IMR-90 (cell line): ENCODE measurements around the gene DHDH. TPM values are rescaled to one million over a fixed set of nuclear protein-coding genes. Genes with fewer than 3 reads are reported as not detected.
"Not testable (repeated sequence)": the region's sequence is repeated elsewhere in the genome, so short reads cannot be mapped to it uniquely, and the experiment has no call there.

Experiments used
- ATAC-seq: fragments of 200-7000 bp; cut with Tn5 transposase; 2 replicates; pipeline ENCODE4 v1.9.1; 2020; ENCODE audit warnings: low read depth, mild to moderate bottlenecking, moderate library complexity
- BruUV-seq: library from RNA; stranded (reverse); fragments of 400-500 nt; replicated peaks from 2 replicates; lab custom pipeline; 2021; lab: Mats Ljungman, UMichigan
- CTCF ChIA-PET: fragments of 300-600 bp; formaldehyde crosslinking; extraction: SDS; loops from one replicate; lab custom pipeline; 2021; ENCODE audit warnings: antibody characterized with exemption; lab: Yijun Ruan, JAX
- POLR2A ChIA-PET: fragments of 300-600 bp; sonication (Branson Sonifier 250); formaldehyde crosslinking; loops from one replicate; lab custom pipeline; 2022; ENCODE audit warnings: antibody characterized with exemption; ENCODE audit not compliant: unreplicated experiment; lab: Charles Lee
- DNase-seq: peaks from one replicate; pipeline ENCODE4 v3.0.0; 2013
- H2AFZ ChIP-seq: replicated peaks from 2 replicates; pipeline ENCODE3; 2013; ENCODE audit warnings: low read length, mild to moderate bottlenecking; ENCODE audit not compliant: poor library complexity
- H2AK5ac ChIP-seq: 2 replicates; pipeline ENCODE4 v1.6.1; 2013; ENCODE audit warnings: low read depth, low read length, inconsistent platforms
- H2AK9ac ChIP-seq: replicated peaks from 2 replicates; pipeline ENCODE3; 2013; ENCODE audit warnings: mild to moderate bottlenecking, low read depth, low read length, moderate library complexity; ENCODE audit not compliant: poor library complexity
- H2BK120ac ChIP-seq: 2 replicates; pipeline ENCODE4 v1.6.1; 2013; ENCODE audit warnings: low read depth, low read length, inconsistent platforms
- H2BK15ac ChIP-seq: 3 replicates; pipeline ENCODE4 v1.6.1; 2013; ENCODE audit warnings: low read depth, low read length, inconsistent platforms
- H2BK20ac ChIP-seq: 2 replicates; pipeline ENCODE4 v1.6.1; 2013; ENCODE audit warnings: low read depth, mild to moderate bottlenecking, inconsistent platforms, low read length, moderate library complexity
- H2BK5ac ChIP-seq: 2 replicates; pipeline ENCODE4 v1.6.1; 2013; ENCODE audit warnings: mild to moderate bottlenecking, low read depth, low read length, inconsistent platforms; ENCODE audit not compliant: poor library complexity, severe bottlenecking
- H3K14ac ChIP-seq: replicated peaks from 2 replicates; pipeline ENCODE4 v1.6.1; 2013; ENCODE audit warnings: low read depth, low read length, inconsistent platforms
- H3K18ac ChIP-seq: 2 replicates; pipeline ENCODE4 v1.6.1; 2013; ENCODE audit warnings: low read depth, low read length, control low read depth
- H3K23ac ChIP-seq: 2 replicates; pipeline ENCODE4 v1.6.1; 2013; ENCODE audit warnings: low read depth, low read length, inconsistent platforms
- H3K27ac ChIP-seq: 2 replicates; pipeline ENCODE4 v1.5.1; 2013; ENCODE audit warnings: mild to moderate bottlenecking, control low read depth, low read length; ENCODE audit not compliant: insufficient read depth
- H3K27me3 ChIP-seq: 2 replicates; pipeline ENCODE4 v1.6.1; 2013; ENCODE audit warnings: low read length; ENCODE audit not compliant: control insufficient read depth, insufficient read depth
- H3K36me3 ChIP-seq: 2 replicates; pipeline ENCODE4 v1.6.1; 2013; ENCODE audit warnings: low read length, mixed read lengths; ENCODE audit not compliant: control insufficient read depth, insufficient read depth
- H3K4ac ChIP-seq: 2 replicates; pipeline ENCODE4 v1.6.1; 2013; ENCODE audit warnings: low read depth, low read length, inconsistent platforms
- H3K4me1 ChIP-seq: 2 replicates; pipeline ENCODE4 v1.6.1; 2013; ENCODE audit warnings: low read length, mixed read lengths; ENCODE audit not compliant: control insufficient read depth, insufficient read depth
- H3K4me2 ChIP-seq: 2 replicates; pipeline ENCODE4 v1.6.1; 2013; ENCODE audit warnings: low read depth, mild to moderate bottlenecking, control low read depth, low read length, moderate library complexity
- H3K4me3 ChIP-seq: 2 replicates; pipeline ENCODE4 v1.5.1; 2013; ENCODE audit warnings: low read depth, mild to moderate bottlenecking, control low read depth, low read length, moderate library complexity; ENCODE audit not compliant: insufficient read depth
- H3K56ac ChIP-seq: 2 replicates; pipeline ENCODE4 v1.6.1; 2013; ENCODE audit warnings: low read length, inconsistent platforms; ENCODE audit not compliant: insufficient read depth; ENCODE audit errors: extremely low read depth
- H3K79me1 ChIP-seq, 2 experiments: 2 replicates each; pipeline ENCODE4 v1.6.1; 2013; ENCODE audit warnings: low read length in 2 of 2, inconsistent platforms in 1 of 2, low read depth in 1 of 2
- H3K9ac ChIP-seq: 2 replicates; pipeline ENCODE4 v1.6.1; 2013; ENCODE audit warnings: low read depth, low read length, control low read depth
- H3K9me1 ChIP-seq: 2 replicates; pipeline ENCODE4 v1.6.1; 2013; ENCODE audit warnings: low read length, inconsistent platforms; ENCODE audit not compliant: insufficient read depth
- H3K9me3 ChIP-seq: 2 replicates; pipeline ENCODE4 v1.6.1; 2013; ENCODE audit warnings: low read length; ENCODE audit not compliant: control insufficient read depth, insufficient read depth
- H4K20me1 ChIP-seq: 2 replicates; pipeline ENCODE4 v1.6.1; 2013; ENCODE audit warnings: low read length, inconsistent platforms; ENCODE audit not compliant: insufficient read depth
- H4K5ac ChIP-seq: 2 replicates; pipeline ENCODE4 v1.6.1; 2013; ENCODE audit warnings: mild to moderate bottlenecking, low read depth, low read length, control low read depth
- H4K8ac ChIP-seq, 2 experiments: 2 replicates each; pipeline ENCODE4 v1.6.1; 2013; ENCODE audit warnings: low read depth in 2 of 2, low read length in 2 of 2, control low read depth in 1 of 2, inconsistent platforms in 1 of 2
- H4K91ac ChIP-seq: 2 replicates; pipeline ENCODE4 v1.6.1; 2013; ENCODE audit warnings: low read depth, low read length, inconsistent platforms; ENCODE audit not compliant: insufficient read depth
- WGBS, 2 experiments: methylation state at CpG; one replicate each; pipeline versions ENCODE4 v1.1.5 to v1.1.7; 2013; ENCODE audit warnings: missing lambda C conversion rate in 2 of 2; ENCODE audit not compliant: insufficient read length in 1 of 2; ENCODE audit errors: extremely low coverage in 2 of 2; 5-methylcytosine and 5-hydroxymethylcytosine counted together
- dilution Hi-C: fragments of 300-500 bp; cut with HindIII; formaldehyde crosslinking; loops from one replicate; pipeline ENCODE4 v1.14.3; 2018; ENCODE audit warnings: low sequenced_read_pairs; ENCODE audit not compliant: unreplicated experiment
- in situ Hi-C: fragments of 300-500 bp; cut with MboI; formaldehyde crosslinking; loops from 3 replicates; pipeline ENCODE4 v1.14.3; 2019; ENCODE audit warnings: low sequenced_read_pairs, inconsistent platforms, mixed read lengths
- intact Hi-C: fragments of 100-400 bp; cut with micrococcal nuclease; formaldehyde crosslinking; loops from 2 replicates; pipeline ENCODE4 v1.10.0; 2022
- polyA plus RNA-seq, 3 experiments: library from polyadenylated mRNA; depleted of rRNA; stranded (reverse); fragments of >200 nt; gene quantifications; 2 replicates each; pipeline ENCODE4 v1.2.3, GENCODE V29; 2012; ENCODE audit warnings: low replicate concordance in 1 of 3
- total RNA-seq: library from RNA; depleted of rRNA; stranded (reverse); fragments of >200 nt; gene quantifications from 2 replicates; pipeline ENCODE4 v1.2.3, GENCODE V29; 2012

The DHDH gene
- total and polyA plus RNA-seq, 2 of the 4 experiments (the other 2 are of a cell fraction), result 0.36 to 0.53 TPM

- H2AK9ac ChIP-seq, result peak overlapping the region; percentile 61
- dilution Hi-C loops, H2BK15ac ChIP-seq, H4K91ac ChIP-seq, H3K9ac ChIP-seq, intact Hi-C loops, DNase-seq, ATAC-seq, H3K4me3 ChIP-seq, H3K9me3 ChIP-seq, H3K4me2 ChIP-seq, BruUV-seq, H3K79me1 ChIP-seq, H3K56ac ChIP-seq, H4K5ac ChIP-seq, H3K23ac ChIP-seq, H4K8ac ChIP-seq, H4K20me1 ChIP-seq, H3K27me3 ChIP-seq, H3K9me1 ChIP-seq, in situ Hi-C loops, CTCF ChIA-PET, H3K18ac ChIP-seq, H3K27ac ChIP-seq: not testable (repeated sequence)
- H2BK5ac ChIP-seq, result peak overlapping the region; percentile 2
- peak overlapping the region; percentile 21; the same call in 1 of the 2 replicates for H2BK20ac ChIP-seq
- H3K14ac ChIP-seq, result 0 out of 2 replicates have a peak overlapping the region, but pooled peaks have one; percentile 34
- no CpG with 5 or more reads among the region's 8 CpGs for WGBS, 2 experiments
- H2AK5ac ChIP-seq, result peak overlapping the region; percentile 84; the same call in 1 of the 2 replicates
- H3K4ac ChIP-seq, result peak overlapping the region; percentile 76
- POLR2A ChIA-PET, result interaction anchor here (0.6 kb wide), 1 partner anchor 35 kb away, joined by 11 read pairs; no protein-coding TSS in a partner anchor
- peak overlapping the region; percentile 11 for H2AFZ ChIP-seq
- peaks cover 11% of the 10 kb centered on the region for H3K4me1 ChIP-seq
- H2BK120ac ChIP-seq, result peak overlapping the region; percentile 2; the same call in 1 of the 2 replicates
- peaks cover 20% of the 10 kb centered on the region for H3K36me3 ChIP-seq
Measured at GRCh38 chr19:48925890-48926289, 7.6 kb upstream of the DHDH start.
